TTC549 (cell line): ENCODE results near the gene STX1B.
"Not testable (repeated sequence)": the region's sequence is repeated elsewhere in the genome, so short reads cannot be mapped to it uniquely, and the experiment has no call there.

ENCODE experiments used
- FAIRE-seq: peaks from 2 replicates; lab custom pipeline; 2012; peaks lifted over from hg19 to GRCh38; lab: Jason Lieb, UNC

The STX1B gene

DNA sequence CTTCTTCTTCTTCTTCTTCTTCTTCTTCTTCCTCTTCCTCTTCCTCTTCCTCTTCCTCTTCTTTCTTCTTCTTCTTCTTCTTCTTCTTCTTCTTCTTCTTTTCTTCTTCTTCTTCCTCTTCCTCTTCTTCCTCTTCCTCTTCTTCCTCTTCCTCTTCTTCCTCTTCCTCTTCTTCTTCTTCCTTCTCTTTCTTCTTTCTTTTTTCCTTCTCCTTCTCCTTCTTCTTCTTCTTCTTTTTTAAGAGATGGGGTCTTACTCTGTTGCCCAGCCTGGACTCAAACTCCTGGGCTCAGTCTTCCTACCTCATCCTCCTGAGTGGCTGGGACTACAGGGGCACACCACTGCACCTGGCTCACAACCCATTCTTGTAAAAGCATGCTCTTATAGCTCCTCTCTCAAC, 2.9 kb upstream of the STX1B start:
- FAIRE-seq = not testable (repeated sequence)

DNA sequence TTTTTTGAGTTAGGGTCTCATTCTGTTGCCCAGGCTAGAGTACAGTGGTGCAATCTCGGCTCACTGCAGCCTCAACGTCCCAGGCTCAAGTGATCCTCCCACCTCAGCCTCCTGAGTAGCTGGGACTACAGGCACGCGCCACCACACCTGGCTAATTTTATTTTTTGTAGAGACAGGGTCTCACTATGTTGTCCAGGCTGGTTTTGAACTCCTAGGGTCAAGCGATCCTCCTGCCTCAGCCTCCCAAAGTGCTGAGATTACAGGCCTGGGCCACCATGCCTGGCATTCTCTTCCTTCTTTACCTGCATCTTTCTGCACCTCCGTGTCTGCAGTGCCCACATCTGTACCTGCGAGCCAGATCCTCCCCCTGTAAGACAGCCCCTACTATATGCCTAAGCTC, 1.4 kb upstream of the STX1B start:
- FAIRE-seq = not testable (repeated sequence)

DNA sequence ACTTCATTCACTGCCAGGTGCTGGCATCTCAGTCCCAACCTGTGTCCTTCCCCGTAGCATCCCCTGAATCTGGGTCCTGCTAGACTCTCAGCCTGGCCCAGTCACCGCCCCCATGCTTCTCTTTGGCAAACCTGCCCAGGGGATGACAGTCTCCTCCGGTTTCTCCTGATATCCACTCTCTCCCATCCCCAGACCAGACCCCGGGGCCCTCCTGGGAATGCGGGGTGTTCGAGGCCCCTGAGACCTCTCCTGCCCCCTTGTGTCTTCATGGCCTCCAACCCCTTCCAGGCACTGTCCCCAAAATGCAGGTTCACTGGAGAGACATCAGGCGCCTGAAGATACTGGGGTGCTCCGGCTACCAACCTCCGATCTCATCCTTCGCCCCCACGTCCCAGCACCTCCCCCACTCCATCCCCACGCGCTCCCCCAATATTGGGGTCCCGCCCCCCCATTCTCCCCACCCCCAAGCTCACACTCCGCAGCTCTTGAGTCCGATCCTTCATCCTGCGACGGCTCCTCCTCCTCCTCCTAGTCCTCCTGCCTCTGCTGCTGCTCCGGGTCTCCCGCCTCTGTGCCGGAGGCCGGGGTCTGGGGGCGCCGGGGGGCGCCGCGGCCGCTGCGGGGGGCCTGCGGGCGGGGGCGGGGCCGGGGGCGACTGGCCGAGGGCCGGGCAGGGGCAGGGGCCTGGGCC, 399 bp downstream of the STX1B start:
- no peak for FAIRE-seq

DNA sequence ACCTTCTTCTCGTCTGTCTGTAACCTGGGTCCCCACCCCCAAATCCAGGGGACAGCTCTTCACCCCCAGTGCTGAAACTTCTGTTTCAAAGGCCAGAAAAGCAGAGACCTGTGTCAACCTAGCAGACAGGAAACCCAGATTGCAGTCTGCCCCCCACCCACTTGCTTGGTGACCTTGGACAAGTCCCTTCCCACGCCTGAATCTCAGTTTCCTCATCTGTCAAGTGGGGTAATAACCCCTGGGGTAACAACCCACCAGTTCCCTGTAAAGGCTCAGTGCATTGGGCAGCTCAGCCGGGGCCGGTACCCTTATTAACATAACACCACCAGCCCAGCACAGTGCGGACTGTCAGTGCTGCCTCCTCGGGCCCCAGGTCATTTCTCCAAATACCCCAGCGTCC, 1.3 kb downstream of the STX1B start:
- no peak for FAIRE-seq

DNA sequence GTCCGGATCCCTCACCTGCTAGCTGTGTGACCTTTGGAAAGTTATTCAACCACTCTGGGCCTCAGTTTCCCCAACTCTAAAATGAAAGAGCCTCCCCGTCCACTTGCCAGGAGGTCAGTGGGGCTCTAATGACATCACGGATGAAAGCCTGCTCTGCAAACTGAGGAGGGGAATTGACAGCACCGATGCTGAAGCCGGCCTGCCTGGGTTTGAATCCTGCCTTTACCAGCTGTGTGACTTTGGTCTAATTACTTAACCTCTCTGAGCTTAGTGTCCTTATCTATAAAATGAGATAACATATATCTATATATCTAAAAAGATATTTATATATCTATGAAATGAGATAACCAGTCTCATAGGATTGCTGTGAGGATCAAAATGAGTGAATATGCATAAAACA, 1.9 kb downstream of the STX1B start:
- FAIRE-seq = no peak

DNA sequence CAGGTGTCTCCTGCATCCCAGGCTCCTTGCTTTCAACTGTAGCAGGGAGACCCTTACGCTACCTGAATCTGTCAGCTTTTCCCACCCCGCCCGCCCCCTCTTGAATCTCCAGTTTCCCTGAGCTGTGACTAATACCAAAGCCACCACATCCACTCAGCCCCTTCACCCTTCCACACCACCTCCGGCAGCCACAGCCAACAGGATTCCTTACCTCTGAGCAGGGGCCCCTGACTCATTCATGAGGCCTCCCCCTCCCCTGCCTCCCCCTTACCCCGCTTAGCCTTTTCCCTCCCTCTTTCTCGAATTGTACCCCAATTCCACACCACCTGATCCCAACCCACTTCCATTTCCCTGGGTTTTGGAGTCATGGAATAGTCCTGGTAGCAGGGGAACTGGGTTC, 2.3 kb downstream of the STX1B start:
- no peak for FAIRE-seq

DNA sequence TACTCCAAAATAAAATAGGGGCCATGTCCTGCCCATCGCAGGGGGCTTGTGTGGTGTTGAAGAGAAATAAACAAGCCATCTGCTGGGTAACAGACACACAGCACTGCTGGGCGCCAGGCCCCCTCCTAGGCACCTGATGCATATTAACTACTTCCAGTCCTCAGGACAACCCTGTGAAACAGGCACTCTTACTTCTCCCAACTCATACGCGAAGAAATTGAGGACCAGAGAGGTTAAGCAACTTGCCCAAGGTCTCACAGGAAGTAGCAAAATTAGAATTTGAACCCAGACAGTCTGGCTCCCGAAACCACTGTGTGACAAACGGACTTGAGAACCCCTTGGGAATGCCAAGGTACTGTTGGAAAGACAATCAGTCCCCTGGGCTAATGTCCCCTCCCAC, 2.8 kb downstream of the STX1B start:
- FAIRE-seq = no peak

DNA sequence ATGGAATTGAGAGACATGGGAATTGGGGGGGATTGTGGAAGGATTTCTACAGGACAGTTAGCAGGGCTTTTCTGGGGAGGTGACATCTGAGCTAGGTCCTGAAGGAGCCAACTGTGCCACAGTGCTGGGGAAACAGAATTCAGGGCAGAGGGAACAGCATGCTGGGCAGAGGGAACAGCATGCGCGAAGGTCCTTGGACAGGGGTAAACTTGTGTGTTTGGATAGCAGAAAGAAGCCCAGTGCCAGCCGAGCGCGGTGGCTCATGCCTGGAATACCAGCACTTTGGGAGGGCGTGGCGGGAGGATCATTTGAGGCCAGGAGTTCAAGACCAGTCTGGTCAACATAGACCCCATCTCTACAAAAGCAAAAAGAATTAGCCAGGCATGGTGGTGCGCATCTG, 3.8 kb downstream of the STX1B start:
- no peak for FAIRE-seq

DNA sequence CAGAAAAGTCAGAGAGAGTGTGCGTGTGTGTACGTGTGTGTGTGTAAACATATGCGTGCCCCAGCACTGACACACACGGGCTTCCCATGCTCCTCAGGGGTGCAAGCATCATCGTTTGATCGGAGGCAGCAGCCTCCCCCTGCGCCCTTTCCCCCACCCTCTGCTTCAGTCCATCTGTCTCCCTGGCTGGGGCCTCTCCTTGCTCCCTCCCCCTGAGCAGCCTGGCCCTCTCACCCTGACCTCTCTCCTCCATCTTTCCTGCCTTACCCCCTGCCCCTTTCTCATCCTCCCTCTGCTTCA, 4.4 kb downstream of the STX1B start:
- no peak for FAIRE-seq

DNA sequence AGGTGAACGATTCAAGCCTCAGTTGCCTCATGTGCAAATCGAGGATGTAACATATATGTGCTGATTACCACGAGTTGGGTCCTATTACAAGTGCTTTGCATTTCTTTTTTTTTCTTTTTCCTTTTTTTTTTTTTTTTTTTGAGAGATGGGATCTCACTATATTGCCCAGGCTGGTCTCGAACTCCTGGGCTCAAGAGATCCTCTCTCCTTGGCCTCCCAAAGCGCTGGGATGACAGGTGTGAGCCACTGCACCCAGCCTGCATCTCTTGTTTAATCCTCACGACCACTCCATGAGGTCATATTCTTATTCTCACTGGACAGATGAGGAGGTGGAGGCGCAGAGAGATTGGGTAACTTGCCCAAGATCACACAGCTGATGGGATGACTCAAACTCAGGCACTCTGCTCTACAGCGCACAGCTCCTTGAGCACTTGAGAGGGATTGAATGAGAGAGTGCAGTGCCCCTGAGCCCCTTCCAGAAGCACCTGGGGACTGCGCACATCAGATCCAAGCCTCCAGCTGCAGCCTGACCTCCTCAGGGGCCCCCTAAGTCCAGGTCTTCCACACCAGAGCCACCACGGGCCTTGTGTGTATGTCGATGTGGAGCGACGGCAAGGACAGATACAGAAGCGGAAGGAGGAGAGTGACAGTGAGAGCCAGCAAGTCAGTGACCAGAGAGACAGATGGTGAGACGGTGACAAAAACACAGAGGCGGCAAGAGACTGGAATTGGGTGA, 4.9 kb downstream of the STX1B start:
- FAIRE-seq = no peak

DNA sequence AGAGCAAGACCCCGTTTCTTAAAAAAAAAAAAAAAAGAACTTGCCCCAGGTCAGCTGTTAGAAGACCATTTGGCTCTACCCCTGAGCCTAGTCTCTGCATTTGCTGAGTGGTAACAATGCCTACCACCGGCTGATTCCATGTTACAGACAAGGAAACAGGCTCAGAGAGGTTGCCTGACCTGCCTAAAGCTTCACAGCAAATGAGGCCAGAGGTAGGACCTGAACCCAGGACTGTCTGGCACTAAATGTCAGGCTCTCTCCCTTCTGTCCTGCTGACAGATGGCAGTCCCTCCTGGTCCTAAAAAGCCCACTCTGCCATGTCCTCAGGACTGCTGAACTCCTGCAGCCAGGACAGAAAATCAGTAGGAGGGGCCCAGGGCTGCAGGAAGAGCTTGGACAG, 5.8 kb downstream of the STX1B start:
- no peak for FAIRE-seq

DNA sequence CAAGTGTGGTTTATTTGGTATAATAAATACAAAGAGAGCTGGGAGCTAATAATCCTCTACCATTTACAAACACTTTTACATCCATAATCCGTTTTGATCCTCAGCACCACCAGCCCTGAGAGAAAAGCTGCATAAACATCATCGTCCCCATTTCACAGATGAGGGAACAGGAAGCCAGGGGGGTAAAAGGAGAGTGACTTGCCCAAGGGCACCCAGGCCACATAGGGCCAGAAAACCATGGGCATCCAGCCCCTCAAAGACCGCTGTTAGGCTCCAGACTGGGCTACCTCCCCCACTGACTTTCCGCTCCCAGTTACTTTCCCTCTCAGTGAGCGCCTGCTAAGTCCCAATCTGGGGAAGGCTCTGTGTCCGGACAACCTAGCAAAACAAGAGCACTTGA, 6.7 kb downstream of the STX1B start:
- no peak for FAIRE-seq

DNA sequence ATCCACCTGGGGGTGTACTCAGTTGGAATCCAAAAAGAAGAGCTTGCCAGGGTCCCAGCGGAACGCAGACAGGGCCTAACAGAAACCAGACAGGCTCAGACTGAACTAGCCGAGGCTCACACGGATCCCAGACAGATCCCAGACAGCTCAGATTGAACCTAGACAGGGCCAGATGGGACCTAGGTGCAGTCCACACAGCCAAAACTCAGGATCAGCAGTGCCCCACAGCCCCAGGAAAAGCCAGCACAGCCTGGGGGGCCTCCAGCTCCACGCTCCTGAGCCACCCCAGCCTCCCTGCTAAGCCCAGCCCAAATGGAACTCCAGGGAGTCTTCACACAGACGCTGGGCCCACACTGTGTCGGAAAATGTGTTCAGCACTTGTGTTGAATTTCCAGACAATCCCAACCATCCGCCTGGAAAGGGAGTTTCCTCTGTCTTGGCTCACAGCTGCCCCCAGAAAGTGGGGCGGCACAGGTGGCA, 7.5 kb downstream of the STX1B start:
- no peak for FAIRE-seq

DNA sequence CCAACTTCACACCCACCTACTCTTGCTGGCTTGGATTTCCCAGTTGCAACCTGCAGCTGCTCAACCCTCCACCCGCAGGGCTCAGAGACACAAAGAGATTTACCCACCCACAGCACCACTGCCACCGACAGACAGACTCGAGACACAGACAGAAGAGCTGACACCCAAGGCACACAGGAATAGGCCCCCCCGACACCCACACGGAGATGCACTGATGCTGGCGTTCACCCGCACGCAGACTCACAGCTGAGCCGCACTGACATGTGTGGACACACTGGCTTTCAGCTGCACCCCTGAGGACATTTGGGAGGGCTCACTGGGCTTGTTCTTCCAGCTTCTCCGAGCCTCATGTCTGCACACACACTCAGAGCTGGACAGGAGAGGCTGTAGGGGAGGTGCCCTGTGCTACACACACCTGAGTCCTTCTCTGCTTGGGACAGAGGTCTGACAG, 8.2 kb downstream of the STX1B start:
- no peak for FAIRE-seq

DNA sequence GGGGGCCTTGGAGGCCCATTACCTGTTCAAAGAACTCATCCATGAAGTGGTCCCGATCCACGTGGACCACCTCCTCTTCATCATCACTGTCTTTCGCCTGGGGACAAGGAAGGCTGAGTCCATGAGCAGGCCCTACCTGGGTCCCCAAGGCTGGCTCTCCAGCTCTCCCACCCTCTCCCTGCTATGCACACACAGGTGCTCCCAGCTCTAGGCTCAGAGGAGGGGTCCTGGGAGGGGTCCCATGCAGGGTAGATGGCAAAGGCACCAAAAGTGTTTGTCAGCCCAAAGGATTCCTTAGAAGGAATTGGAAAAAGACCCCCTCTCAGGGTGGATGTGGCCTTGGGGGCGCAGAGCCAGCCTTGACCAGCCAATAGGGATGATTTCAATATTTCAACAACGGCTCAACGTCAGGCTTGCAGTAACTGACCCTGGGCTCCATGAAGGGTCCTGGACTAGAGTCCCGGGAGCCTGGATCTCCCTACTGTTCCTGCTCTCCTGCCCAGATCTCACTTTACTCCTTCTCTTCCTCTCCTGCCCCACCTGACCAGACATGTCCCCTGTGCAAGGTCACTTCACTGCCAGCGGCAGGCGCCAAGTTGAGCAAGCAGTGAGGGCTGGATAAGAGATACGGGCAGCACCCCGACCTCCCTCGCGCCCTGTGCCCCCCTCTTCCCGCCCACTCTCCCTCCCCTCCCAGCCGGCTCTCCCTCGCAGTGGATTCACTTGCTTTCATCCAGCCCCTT, 8.8 kb downstream of the STX1B start:
- FAIRE-seq = no peak

DNA sequence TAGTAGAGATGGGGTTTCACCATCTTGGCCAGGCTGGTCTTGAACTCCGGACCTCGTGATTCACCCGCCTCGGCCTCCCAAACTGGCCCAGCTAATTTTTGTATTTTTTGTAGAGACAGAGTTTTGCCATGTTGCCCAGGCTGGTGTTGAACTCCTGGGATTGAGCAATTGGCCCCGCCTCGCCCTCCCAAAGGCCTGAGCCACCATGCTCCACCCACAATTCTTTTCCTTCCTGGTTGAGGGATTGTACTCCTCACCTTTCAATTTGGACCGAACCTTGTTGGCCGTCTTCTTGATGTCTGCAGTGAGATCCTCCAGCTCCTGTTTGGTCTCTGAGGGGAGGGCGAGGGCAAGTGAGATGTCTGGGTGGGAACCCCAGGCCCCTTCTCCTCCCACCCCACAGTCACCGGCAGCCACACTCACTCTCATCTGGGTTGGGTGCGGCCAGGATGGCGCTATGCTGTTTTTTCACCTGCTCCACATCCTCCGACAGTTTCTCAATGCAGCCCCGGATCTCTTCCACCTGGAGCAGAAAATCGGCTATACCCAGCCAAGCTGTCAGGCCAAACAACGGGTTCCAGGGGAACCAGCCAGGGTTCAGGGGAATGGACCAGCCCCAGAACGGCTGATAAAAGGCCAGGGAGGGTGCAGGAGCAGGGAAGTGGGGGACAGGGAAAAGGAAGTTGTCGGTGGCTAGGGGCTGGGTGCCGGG, 9.6 kb downstream of the STX1B start:
- FAIRE-seq = no peak

DNA sequence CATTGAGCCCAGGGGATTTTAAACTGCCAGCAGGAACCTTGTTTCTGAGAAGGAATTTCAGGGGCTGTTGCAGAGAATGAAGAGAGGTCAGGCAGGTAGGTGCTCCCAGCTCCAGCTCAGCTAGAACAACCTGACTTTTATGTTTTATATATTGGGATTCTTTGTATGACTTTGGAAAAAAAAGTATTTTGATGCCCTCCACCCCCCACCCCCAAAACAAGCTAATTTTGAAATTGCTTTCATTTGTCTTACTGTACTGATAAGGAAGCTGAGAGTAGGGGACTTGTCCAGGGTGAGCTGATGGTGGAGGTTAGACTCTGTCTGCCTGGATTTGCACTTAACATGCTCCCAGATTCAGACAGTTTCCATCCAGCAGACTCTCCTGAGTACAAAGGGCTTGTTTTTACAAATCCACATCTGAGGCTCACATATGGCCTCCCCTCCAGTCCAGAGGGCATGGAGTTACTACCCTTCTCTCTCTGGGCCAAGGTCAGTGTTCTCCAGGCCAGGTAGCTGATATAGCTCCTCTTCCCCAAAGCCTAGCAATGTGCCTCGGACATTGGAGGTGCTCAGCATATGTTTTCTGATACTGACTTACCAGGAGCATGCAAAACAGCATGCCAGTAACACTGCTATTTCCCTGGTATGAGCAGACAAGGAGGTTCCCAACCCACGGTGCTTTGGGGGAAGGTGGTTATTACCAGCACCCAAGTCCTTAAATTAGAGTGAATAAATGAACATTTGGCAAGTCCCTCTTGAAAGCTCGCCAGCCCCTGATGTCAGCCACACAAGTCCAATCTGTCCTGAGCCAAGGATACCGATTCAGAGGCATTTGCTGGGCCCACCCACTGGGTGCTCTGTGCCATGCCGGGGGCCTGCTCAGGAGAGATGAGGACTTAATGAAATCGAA, 11.3 kb downstream of the STX1B start:
- FAIRE-seq = no peak

DNA sequence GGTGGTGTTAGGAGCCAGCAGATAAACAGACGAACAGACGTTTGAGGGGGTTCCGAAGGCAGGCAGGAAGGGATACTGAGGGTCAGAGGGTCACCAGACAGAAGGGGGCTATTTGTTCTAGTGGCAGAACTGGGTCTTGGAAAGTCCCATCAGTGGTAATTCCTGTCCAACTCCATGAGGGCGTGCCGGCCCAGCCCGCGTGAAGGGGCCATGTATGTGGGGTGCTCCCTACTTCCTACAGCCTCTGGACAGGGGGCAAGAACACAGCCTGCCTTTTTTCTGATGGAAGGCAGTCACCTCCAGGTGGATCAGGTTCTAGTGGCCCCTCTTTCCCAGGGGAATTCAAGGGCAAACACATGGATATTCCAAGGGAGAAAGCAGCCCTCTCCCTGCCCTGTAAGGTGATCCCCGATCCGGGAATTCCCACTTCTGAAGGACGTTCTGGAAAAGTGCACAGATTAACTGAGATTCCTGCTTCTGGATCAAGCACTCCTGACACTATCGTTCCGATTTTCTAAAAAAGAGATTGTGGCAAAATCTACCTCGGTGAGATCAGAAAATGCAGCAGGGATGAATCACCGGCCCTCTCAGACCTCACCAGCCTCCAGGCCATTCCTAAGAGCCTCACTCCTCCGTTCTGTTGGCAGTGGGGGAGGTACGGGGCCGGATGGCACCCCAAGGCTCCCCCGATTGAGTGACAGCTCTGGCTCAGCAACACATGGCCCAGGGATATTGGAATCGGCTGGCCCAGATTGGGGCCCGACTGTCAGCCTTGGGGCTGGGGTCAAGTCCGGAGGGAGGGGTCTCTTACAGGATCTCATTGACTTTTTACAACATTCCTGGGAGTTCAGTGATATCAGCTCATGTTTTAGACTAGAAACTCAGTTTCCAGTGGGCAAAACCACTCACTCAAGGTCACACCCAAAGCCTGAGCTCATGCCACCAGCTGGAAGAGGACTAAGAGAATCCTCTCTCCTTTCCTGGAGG, 12.4 kb downstream of the STX1B start:
- FAIRE-seq = no peak

DNA sequence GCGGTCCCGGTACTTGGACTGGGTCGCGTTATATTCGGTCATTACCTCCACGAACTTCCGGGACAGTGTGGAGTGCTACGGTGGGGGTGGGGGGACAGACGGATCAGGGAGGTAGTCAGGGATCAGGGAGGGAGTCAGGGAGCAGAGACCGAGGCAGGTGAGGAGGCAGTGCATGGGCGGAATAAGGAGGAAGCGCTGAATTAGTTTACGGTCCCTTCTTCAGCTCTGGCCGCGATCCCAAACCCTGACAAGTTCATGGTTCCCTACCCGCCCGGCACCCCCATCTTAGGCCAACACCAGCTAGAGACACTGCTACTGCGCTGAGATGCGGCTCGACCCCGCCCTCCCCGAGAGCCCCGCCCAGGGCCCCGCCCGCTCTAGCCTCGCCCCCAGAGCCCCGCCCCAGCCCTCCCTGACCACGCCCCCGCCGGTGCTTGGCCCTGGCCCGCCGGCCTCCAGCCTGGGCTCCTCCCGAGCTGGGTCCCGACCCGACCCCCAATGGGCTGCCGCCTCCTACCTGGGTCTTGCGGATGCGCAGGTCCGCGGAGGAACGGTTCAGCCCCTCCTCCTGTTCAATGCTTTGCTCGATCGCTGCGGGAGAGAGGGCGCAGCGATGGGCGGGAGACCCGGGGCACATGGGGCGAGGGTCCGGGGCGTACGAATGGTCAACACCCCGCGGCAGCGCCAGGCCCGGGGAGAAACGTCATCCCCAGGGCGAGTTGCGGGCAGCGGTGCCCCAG, 13.3 kb downstream of the STX1B start:
- FAIRE-seq = no peak
